Activated CD8-positive, alpha-beta T cell treated with anti-CD3 and anti-CD28 coated beads for 36 hours (primary cell): Measurements from ENCODE around the gene CIDEC. TPM values are rescaled to one million over a fixed set of nuclear protein-coding genes. Genes with fewer than 3 reads are reported as not detected.
A peak's percentile ranks its signal among the peaks of the same experiment; 100 is the strongest.
"Not testable (repeated sequence)": the region's sequence is repeated elsewhere in the genome, so short reads cannot be mapped to it uniquely, and the experiment has no call there.

ENCODE experiments used
- ATAC-seq: fragments of 200-7000 bp; cut with Tn5 transposase; one replicate; pipeline ENCODE4 v1.10.0; 2021; ENCODE audit warnings: mild to moderate bottlenecking, moderate library complexity
- CTCF ChIA-PET: fragments of 350-600 bp; sonication (Branson Sonifier 250); formaldehyde crosslinking; loops from one replicate; lab custom pipeline; 2021; ENCODE audit warnings: antibody characterized with exemption; lab: Charles Lee
- POLR2A ChIA-PET: fragments of 350-600 bp; sonication (Branson Sonifier 250); formaldehyde crosslinking; loops from one replicate; lab custom pipeline; 2021; ENCODE audit warnings: antibody characterized with exemption; lab: Charles Lee
- DNase-seq: peaks from one replicate; pipeline ENCODE4 v3.0.0-alpha.2; 2020
- H3K27ac Mint-ChIP-seq: one replicate; pipeline ENCODE4 v1.8.0; 2021; ENCODE audit warnings: mild to moderate bottlenecking, mixed read lengths
- H3K27me3 Mint-ChIP-seq: one replicate; pipeline ENCODE4 v1.8.0; 2021; ENCODE audit warnings: mixed read lengths
- H3K36me3 Mint-ChIP-seq: one replicate; pipeline ENCODE4 v1.8.0; 2021; ENCODE audit warnings: low read depth, mixed read lengths
- H3K4me1 Mint-ChIP-seq: one replicate; pipeline ENCODE4 v1.8.0; 2021; ENCODE audit warnings: low read depth, mixed read lengths
- H3K4me3 Mint-ChIP-seq: one replicate; pipeline ENCODE4 v1.8.0; 2021; ENCODE audit warnings: mild to moderate bottlenecking, moderate library complexity, mixed read lengths
- H3K9me3 Mint-ChIP-seq: one replicate; pipeline ENCODE4 v1.8.0; 2021; ENCODE audit warnings: mixed read lengths
- intact Hi-C: fragments of 100-400 bp; cut with micrococcal nuclease; formaldehyde crosslinking; loops from one replicate; pipeline ENCODE4 v1.10.0; 2022
- total RNA-seq, 2 experiments: library from RNA; stranded (reverse); gene quantifications; one replicate each; pipeline ENCODE4 v1.2.3, GENCODE V29; 2021
- TF ChIP-seq, protein P1 (sequence below): fragments of 200-600 bp; IDR thresholded peaks from one replicate; pipeline ENCODE4 v1.8.0; 2022; ENCODE audit warnings: antibody characterized with exemption, mild to moderate bottlenecking

CIDEC gene
- total RNA-seq, 2 experiments from 2014 or later: not detected

DNA sequence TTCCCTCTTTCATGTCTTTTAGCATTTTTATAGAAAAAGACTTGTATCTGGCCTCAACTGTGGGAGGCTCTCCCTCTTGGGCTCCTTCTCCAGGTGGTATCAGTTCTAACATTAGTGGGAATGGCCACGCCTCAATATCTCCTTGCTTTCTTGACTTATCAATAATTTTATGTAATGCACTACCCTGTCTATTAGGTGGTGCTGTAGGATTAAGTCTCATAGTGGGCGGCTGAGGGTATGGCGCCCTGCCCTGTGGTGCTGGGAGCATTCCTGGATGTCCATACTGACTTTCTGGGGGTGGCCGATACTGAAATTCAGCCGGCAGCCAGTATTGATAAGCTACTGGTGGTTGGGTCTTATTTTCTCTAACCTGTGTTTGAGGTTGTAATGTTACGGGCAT, 27.5 kb downstream of the CIDEC start:
- DNase-seq (no peak), ATAC-seq (no peak)
- Mint-ChIP-seq H3K36me3 (no peaks in the 10 kb centered on the region), H3K27ac (no peak overlapping the region), H3K27me3 (no peaks in the 10 kb centered on the region), H3K4me3 (no peak overlapping the region), H3K9me3 (no peaks in the 10 kb centered on the region), H3K4me1 (peaks cover 3% of the 10 kb centered on the region)
- POLR2A ChIA-PET: no interaction called here
- TF ChIP-seq, protein P1, sequence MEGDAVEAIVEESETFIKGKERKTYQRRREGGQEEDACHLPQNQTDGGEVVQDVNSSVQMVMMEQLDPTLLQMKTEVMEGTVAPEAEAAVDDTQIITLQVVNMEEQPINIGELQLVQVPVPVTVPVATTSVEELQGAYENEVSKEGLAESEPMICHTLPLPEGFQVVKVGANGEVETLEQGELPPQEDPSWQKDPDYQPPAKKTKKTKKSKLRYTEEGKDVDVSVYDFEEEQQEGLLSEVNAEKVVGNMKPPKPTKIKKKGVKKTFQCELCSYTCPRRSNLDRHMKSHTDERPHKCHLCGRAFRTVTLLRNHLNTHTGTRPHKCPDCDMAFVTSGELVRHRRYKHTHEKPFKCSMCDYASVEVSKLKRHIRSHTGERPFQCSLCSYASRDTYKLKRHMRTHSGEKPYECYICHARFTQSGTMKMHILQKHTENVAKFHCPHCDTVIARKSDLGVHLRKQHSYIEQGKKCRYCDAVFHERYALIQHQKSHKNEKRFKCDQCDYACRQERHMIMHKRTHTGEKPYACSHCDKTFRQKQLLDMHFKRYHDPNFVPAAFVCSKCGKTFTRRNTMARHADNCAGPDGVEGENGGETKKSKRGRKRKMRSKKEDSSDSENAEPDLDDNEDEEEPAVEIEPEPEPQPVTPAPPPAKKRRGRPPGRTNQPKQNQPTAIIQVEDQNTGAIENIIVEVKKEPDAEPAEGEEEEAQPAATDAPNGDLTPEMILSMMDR: no peak
- CTCF ChIA-PET: interaction anchor here (1.2 to 1.6 kb wide), 2 partner anchors 24 to 79 kb away, joined by 3 to 4 read pairs; no protein-coding TSS in a partner anchor
- intact Hi-C loops: no loop called here

- DNase-seq, H3K9me3 Mint-ChIP-seq, ATAC-seq, H3K27me3 Mint-ChIP-seq, H3K4me1 Mint-ChIP-seq, intact Hi-C loops, H3K4me3 Mint-ChIP-seq, H3K27ac Mint-ChIP-seq, POLR2A ChIA-PET, H3K36me3 Mint-ChIP-seq: not testable (repeated sequence)
- CTCF ChIA-PET: interaction anchor here (1.2 kb wide), 1 partner anchor 25 kb away, joined by 3 read pairs; no protein-coding TSS in a partner anchor
These were observed 28.1 kb downstream of the CIDEC start for GRCh38 chr3:9851926-9852325.

DNA sequence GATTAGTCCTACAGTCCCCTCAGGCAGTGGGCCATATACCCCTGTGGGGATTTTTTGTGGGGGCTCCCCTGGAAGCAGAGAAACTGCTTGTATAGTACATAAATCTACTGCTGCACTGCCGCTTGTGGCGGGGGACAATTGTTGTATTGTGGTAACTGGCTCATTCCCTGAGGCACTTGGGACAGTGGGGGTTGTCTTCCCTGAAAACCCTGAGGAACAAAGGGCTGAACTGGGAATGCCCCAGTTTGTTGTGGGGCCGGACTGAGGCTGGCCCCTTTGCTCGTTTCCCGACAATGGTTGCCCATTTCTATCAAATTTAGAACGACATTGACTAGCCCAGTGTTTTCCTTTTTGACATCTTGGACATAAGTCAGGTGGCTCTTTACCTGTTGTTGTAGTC, 28.7 kb downstream of the CIDEC start:
- ATAC-seq, H3K27ac Mint-ChIP-seq, H3K36me3 Mint-ChIP-seq, H3K4me1 Mint-ChIP-seq, intact Hi-C loops, H3K9me3 Mint-ChIP-seq, H3K27me3 Mint-ChIP-seq, H3K4me3 Mint-ChIP-seq, POLR2A ChIA-PET, DNase-seq, CTCF ChIA-PET: not testable (repeated sequence)

GRCh38 chr3:9848860-9849259, 31.2 kb downstream of the CIDEC start:
- H3K36me3 Mint-ChIP-seq, H3K27ac Mint-ChIP-seq, H3K27me3 Mint-ChIP-seq, H3K9me3 Mint-ChIP-seq, ATAC-seq, POLR2A ChIA-PET, H3K4me3 Mint-ChIP-seq: not testable (repeated sequence)
- intact Hi-C loops: loop anchor here (5.0 kb wide), 1 partner anchor 83 kb away; the partner anchor contains the start of gene CRELD1
- TF ChIP-seq, protein P1: peak; percentile 65
- CTCF ChIA-PET: interaction anchor here (0.6 to 2.7 kb wide), 8 partner anchors 18 to 86 kb away, joined by 3 to 21 read pairs (median 4); partner anchors contain the start of genes CRELD1 and JAGN1
- DNase-seq: peak; percentile 13
- peaks cover 13% of the 10 kb centered on the region for H3K4me1 Mint-ChIP-seq

GRCh38 chr3:9847870-9848269, 32.2 kb downstream of the CIDEC start:
- POLR2A ChIA-PET, DNase-seq, H3K4me3 Mint-ChIP-seq, H3K9me3 Mint-ChIP-seq, H3K27me3 Mint-ChIP-seq, ATAC-seq, H3K27ac Mint-ChIP-seq, H3K36me3 Mint-ChIP-seq: not testable (repeated sequence)
- H3K4me1 Mint-ChIP-seq: peaks cover 13% of the 10 kb centered on the region
- CTCF ChIA-PET: interaction anchor here (1.1 to 2.7 kb wide), 4 partner anchors 36 to 98 kb away, joined by 3 to 21 read pairs (median 6); partner anchors contain the start of genes CRELD1 and JAGN1
- intact Hi-C loops: loop anchor here (5.0 kb wide), 1 partner anchor 84 kb away; the partner anchor contains the start of gene CRELD1

GRCh38 chr3:9846931-9847488, 33.0 kb downstream of the CIDEC start:
- H3K27ac Mint-ChIP-seq: no peak overlapping the region
- POLR2A ChIA-PET: interaction anchor here (0.6 kb wide), 1 partner anchor 17 kb away, joined by 3 read pairs; no protein-coding TSS in a partner anchor
- DNase-seq (no peak), ATAC-seq (no peak)
- no peaks in the 10 kb centered on the region for H3K9me3 Mint-ChIP-seq
- no peak overlapping the region for H3K4me3 Mint-ChIP-seq
- H3K36me3 Mint-ChIP-seq: peaks cover 9% of the 10 kb centered on the region
- CTCF ChIA-PET: interaction anchor here (1.1 to 1.7 kb wide), 2 partner anchors 85 to 99 kb away, joined by 3 to 10 read pairs; no protein-coding TSS in a partner anchor
- peaks cover 19% of the 10 kb centered on the region for H3K4me1 Mint-ChIP-seq
- no peaks in the 10 kb centered on the region for H3K27me3 Mint-ChIP-seq
- TF ChIP-seq, protein P1: no peak
- intact Hi-C loops: loop anchor here (5.0 kb wide), 1 partner anchor 85 kb away; the partner anchor contains the start of gene CRELD1
